ENCODE results near the gene RIPOR1.
"Not testable (repeated sequence)": the region's sequence is repeated elsewhere in the genome, so short reads cannot be mapped to it uniquely, and the experiment has no call there.

The RIPOR1 gene

DNA sequence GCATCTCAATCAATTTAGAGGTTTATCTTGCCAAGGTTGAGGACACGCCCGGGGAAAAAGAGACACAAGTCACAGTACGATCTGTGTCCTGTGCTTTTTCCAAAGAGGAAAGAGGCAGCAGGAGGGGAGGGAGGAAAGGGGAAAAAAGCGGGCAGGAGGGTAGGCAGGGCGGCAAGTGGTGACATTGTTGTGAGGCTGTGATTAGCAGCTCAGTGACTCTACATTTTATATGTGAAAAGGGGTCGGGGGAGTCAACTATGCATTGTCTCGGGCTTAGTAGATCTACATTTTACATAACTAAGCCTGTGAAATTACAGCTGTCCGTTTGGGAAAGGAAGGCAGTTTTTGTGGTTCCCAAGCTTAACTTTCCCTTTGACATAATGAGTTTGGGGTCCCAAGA lies 22.2 kb upstream of the RIPOR1 start:
- Histone ChIP-seq H4K20me1 (ENCODE audit: low read depth, low read length) (no peaks in the 10 kb centered on the region), H3K9ac (ENCODE audit: low read length) (no peak overlapping the region), H3K4me3 (ENCODE audit: insufficient read depth, low read length, poor library complexity, severe bottlenecking) (no peak overlapping the region), H2AFZ (ENCODE audit: low read depth, low read length, severe bottlenecking) (no peak overlapping the region), H3K4me2 (ENCODE audit: low read depth, low read length, poor library complexity, severe bottlenecking) (no peak overlapping the region), H3K36me3 (ENCODE audit: low read length) (no peaks in the 10 kb centered on the region), H3K79me2 (ENCODE audit: insufficient read depth, low read length) (no peaks in the 10 kb centered on the region), H3K27ac (ENCODE audit: low read depth, low read length) (no peak overlapping the region), H3K9me2 (replicated peaks; ENCODE audit: insufficient read depth, low read length) (no peaks in the 10 kb centered on the region), H3K27me3 (ENCODE audit: low read length) (no peaks in the 10 kb centered on the region), H3K9me3 (ENCODE audit: insufficient read depth, low read length) (no peaks in the 10 kb centered on the region), H3F3A (ENCODE audit: insufficient read depth) (0 out of 2 replicates have a peak, but pooled peaks cover 4% of the 10 kb centered on the region)
- TF ChIP-seq, protein P1, sequence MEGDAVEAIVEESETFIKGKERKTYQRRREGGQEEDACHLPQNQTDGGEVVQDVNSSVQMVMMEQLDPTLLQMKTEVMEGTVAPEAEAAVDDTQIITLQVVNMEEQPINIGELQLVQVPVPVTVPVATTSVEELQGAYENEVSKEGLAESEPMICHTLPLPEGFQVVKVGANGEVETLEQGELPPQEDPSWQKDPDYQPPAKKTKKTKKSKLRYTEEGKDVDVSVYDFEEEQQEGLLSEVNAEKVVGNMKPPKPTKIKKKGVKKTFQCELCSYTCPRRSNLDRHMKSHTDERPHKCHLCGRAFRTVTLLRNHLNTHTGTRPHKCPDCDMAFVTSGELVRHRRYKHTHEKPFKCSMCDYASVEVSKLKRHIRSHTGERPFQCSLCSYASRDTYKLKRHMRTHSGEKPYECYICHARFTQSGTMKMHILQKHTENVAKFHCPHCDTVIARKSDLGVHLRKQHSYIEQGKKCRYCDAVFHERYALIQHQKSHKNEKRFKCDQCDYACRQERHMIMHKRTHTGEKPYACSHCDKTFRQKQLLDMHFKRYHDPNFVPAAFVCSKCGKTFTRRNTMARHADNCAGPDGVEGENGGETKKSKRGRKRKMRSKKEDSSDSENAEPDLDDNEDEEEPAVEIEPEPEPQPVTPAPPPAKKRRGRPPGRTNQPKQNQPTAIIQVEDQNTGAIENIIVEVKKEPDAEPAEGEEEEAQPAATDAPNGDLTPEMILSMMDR (IDR thresholded peaks at IDR 0.05; ENCODE audit: insufficient read depth, low read length, poor library complexity, severe bottlenecking): no peak
- TF ChIP-seq EZH2phosphoT487 (conservative IDR thresholded peaks at IDR 0.05; ENCODE audit: low read length): no peak

DNA sequence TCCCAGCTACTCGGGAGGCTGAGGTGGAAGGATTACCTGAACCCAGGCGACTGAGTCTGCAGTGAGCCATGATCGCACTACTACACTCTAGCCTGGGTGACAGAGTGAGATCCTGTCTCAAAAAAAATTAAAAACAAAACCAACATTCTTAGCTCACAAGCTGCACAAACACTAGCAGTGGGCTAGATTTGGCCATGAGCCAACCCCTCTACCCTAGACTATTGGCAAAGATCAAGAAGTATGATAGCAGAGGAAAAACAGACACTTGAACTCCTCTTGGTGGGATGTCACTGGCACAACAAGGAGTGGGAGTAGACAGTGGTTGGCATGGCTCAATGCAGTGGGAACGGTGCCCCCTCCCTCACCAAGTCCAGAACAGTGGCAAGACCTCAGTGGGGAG lies 19.6 kb upstream of the RIPOR1 start:
- H3K9me3 ChIP-seq (ENCODE audit: insufficient read depth, low read length): no peaks in the 10 kb centered on the region
- H4K20me1 ChIP-seq (ENCODE audit: low read depth, low read length): no peaks in the 10 kb centered on the region
- no peak overlapping the region for H3K4me3 ChIP-seq (ENCODE audit: insufficient read depth, low read length, poor library complexity, severe bottlenecking)
- TF ChIP-seq, protein P1 (IDR thresholded peaks at IDR 0.05; ENCODE audit: insufficient read depth, low read length, poor library complexity, severe bottlenecking): no peak
- no peak for TF ChIP-seq EZH2phosphoT487 (conservative IDR thresholded peaks at IDR 0.05; ENCODE audit: low read length)
- no peak overlapping the region for H3K27ac ChIP-seq (ENCODE audit: low read depth, low read length)
- H2AFZ ChIP-seq (ENCODE audit: low read depth, low read length, severe bottlenecking): no peak overlapping the region
- H3K9me2 ChIP-seq (replicated peaks; ENCODE audit: insufficient read depth, low read length): no peaks in the 10 kb centered on the region
- no peaks in the 10 kb centered on the region for H3K79me2 ChIP-seq (ENCODE audit: insufficient read depth, low read length)
- H3F3A ChIP-seq (ENCODE audit: insufficient read depth): 0 out of 2 replicates have a peak, but pooled peaks cover 3% of the 10 kb centered on the region
- no peak overlapping the region for H3K4me2 ChIP-seq (ENCODE audit: low read depth, low read length, poor library complexity, severe bottlenecking)
- no peak overlapping the region for H3K9ac ChIP-seq (ENCODE audit: low read length)
- H3K27me3 ChIP-seq (ENCODE audit: low read length): no peaks in the 10 kb centered on the region
- H3K36me3 ChIP-seq (ENCODE audit: low read length): no peaks in the 10 kb centered on the region

GRCh38 chr16:67513892-67514291 lies 14.7 kb upstream of the RIPOR1 start:
- not testable (repeated sequence) for H3K36me3 ChIP-seq (ENCODE audit: low read length); H3F3A ChIP-seq (ENCODE audit: insufficient read depth); H3K79me2 ChIP-seq (ENCODE audit: insufficient read depth, low read length); H3K9me3 ChIP-seq (ENCODE audit: insufficient read depth, low read length); H4K20me1 ChIP-seq (ENCODE audit: low read depth, low read length); H3K27ac ChIP-seq (ENCODE audit: low read depth, low read length); H3K9ac ChIP-seq (ENCODE audit: low read length); H3K4me3 ChIP-seq (ENCODE audit: insufficient read depth, low read length, poor library complexity, severe bottlenecking); H2AFZ ChIP-seq (ENCODE audit: low read depth, low read length, severe bottlenecking); H3K9me2 ChIP-seq (replicated peaks; ENCODE audit: insufficient read depth, low read length); H3K27me3 ChIP-seq (ENCODE audit: low read length)
- peak overlapping the region; percentile 25 for H3K4me2 ChIP-seq (ENCODE audit: low read depth, low read length, poor library complexity, severe bottlenecking)

DNA sequence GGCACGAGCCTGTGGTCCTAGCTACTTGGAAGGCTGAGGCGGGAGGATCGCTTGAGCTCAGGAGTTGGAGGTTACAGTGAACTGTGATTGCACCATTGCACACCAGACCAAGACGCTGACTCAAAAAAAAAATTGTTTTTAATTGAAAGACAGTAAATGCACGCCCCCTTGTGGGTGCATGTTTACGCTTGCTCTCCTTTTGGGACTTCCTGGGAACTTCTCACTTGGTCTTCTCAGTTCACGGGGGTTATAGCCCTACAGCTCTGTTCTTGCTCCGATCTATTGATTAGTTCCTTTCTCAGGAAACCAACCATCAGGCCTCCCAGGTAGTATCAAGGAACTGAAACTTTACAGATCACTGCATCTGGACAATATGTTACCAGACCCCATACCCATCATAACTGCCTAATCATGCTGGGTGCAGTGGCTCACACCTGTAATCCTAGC lies 14.2 kb upstream of the RIPOR1 start:
- no peak overlapping the region for H3K9ac ChIP-seq (ENCODE audit: low read length)
- H3K9me3 ChIP-seq (ENCODE audit: insufficient read depth, low read length): no peaks in the 10 kb centered on the region
- no peak overlapping the region for H3K4me3 ChIP-seq (ENCODE audit: insufficient read depth, low read length, poor library complexity, severe bottlenecking)
- peak overlapping the region; percentile 25 for H3K4me2 ChIP-seq (ENCODE audit: low read depth, low read length, poor library complexity, severe bottlenecking)
- H4K20me1 ChIP-seq (ENCODE audit: low read depth, low read length): no peaks in the 10 kb centered on the region
- H3K27ac ChIP-seq (ENCODE audit: low read depth, low read length): no peak overlapping the region
- no peaks in the 10 kb centered on the region for H3F3A ChIP-seq (ENCODE audit: insufficient read depth)
- TF ChIP-seq, protein P1 (IDR thresholded peaks at IDR 0.05; ENCODE audit: insufficient read depth, low read length, poor library complexity, severe bottlenecking): peak; percentile 49
- TF ChIP-seq EZH2phosphoT487 (conservative IDR thresholded peaks at IDR 0.05; ENCODE audit: low read length): no peak
- H3K79me2 ChIP-seq (ENCODE audit: insufficient read depth, low read length): no peaks in the 10 kb centered on the region
- no peaks in the 10 kb centered on the region for H3K36me3 ChIP-seq (ENCODE audit: low read length)
- no peaks in the 10 kb centered on the region for H3K27me3 ChIP-seq (ENCODE audit: low read length)
- H3K9me2 ChIP-seq (replicated peaks; ENCODE audit: insufficient read depth, low read length): no peaks in the 10 kb centered on the region
- H2AFZ ChIP-seq (ENCODE audit: low read depth, low read length, severe bottlenecking): peak overlapping the region; percentile 95

Data from SU-DHL-6 (cell line).